ENCODE measurements around the gene ZNHIT2.

Gene ZNHIT2

DNA sequence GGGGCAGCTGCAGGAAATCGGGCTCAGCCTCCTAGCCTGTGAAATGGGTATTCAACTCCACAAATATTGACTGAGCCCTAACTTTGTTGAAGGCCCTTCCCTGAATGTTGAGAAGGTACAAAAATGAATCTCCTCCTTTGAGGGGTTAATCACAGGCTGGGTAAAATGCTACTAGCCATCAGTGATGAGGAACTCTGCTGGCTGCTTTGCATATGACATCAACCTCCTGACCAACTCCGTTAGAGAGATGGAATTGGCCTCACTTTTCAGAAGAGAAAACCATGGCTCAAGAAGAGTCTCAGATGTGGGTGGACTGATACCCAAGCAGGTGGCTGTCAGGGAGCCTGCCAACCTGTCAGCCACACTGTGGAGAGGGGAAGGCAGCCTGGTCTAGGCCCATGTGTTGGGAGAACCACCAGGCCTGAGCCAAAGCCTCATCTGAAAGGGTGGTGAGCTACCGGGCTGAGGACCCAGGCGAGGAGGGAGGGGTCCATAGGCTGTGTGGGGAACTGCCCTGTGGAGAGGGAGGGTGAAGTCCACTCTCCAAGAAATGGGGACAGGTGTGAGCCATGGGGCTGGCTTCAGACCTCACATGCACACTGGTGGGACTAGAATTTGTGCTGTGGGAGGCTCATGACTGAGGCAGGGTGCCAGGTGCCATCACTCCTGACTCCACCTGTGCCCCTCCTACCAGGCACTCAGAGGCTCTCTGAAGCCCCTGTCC lies 45.4 kb downstream of the ZNHIT2 start:
- DNase-seq (ENCODE audit: extremely low spot score): peak; percentile 65
- POLR2A ChIA-PET: no interaction called here
- CTCF ChIA-PET: interaction anchor here (1.0 to 1.3 kb wide), 4 partner anchors 8 to 58 kb away, joined by 3 to 6 read pairs (median 4); partner anchors contain the start of gene ARL2
- TF ChIP-seq, protein P1, sequence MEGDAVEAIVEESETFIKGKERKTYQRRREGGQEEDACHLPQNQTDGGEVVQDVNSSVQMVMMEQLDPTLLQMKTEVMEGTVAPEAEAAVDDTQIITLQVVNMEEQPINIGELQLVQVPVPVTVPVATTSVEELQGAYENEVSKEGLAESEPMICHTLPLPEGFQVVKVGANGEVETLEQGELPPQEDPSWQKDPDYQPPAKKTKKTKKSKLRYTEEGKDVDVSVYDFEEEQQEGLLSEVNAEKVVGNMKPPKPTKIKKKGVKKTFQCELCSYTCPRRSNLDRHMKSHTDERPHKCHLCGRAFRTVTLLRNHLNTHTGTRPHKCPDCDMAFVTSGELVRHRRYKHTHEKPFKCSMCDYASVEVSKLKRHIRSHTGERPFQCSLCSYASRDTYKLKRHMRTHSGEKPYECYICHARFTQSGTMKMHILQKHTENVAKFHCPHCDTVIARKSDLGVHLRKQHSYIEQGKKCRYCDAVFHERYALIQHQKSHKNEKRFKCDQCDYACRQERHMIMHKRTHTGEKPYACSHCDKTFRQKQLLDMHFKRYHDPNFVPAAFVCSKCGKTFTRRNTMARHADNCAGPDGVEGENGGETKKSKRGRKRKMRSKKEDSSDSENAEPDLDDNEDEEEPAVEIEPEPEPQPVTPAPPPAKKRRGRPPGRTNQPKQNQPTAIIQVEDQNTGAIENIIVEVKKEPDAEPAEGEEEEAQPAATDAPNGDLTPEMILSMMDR (IDR thresholded peaks at IDR 0.05; ENCODE audit: control extremely low read depth, extremely low read depth, low read depth, missing control alignments): no peak

DNA sequence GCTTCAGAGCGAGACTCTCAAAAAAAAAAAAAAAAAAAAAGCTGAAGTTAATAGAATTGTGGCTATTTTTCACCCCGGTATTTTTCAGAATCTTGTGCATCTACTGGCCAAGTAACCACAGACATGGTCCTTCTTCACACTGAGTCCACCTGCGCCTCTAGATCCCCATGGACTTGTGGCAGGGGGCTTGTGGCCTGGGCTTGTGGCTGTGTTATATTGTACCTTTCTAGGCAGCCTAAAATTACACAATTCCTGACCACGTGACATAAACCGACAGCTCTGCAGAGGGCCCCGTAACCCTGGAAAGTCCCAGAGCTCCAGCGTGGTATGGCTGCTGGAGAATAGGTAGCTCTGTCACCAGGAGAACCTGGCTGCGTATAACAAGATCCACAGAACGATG lies 48.3 kb downstream of the ZNHIT2 start:
- TF ChIP-seq, protein P1 (IDR thresholded peaks at IDR 0.05; ENCODE audit: control extremely low read depth, extremely low read depth, low read depth, missing control alignments): no peak
- POLR2A ChIA-PET: interaction anchor here (0.6 kb wide), 1 partner anchor 921 kb away, joined by 3 read pairs; no protein-coding TSS in a partner anchor
- CTCF ChIA-PET: interaction anchor here (0.6 to 2.7 kb wide), 5 partner anchors 9 to 225 kb away, joined by 3 to 17 read pairs (median 4); partner anchors contain the start of genes ARL2 and CDC42BPG
- no peak for DNase-seq (ENCODE audit: extremely low spot score)

DNA sequence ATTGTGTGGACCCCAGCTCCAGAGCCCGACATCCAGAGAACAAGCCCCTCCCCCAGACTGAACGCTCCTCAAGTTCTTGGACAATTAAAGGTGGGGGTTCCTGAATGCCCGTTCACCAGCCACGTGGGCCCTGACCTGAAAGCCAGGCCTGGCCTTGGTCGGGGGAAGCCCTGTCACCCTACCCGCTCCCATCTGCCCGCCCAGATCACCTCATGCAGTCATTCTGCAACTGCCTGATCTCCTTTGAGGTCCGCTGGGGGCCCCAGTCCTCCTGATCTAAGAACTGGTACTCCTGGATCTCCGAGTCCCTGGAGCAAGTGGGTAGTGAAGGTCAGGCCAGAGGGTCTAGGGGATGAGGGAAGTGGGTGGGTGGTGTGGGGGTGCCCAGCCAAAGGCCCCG lies 50.1 kb downstream of the ZNHIT2 start:
- POLR2A ChIA-PET: no interaction called here
- CTCF ChIA-PET: no interaction called here
- peak; percentile 67 for DNase-seq (ENCODE audit: extremely low spot score)

GRCh38 chr11:65066805-65067291 lies 50.7 kb downstream of the ZNHIT2 start:
- DNase-seq (ENCODE audit: extremely low spot score): no peak
- TF ChIP-seq, protein P1 (IDR thresholded peaks at IDR 0.05; ENCODE audit: control extremely low read depth, extremely low read depth, low read depth, missing control alignments): no peak
- ChIA-PET CTCF (interaction anchor here (0.9 to 1.3 kb wide), 3 partner anchors 12 to 54 kb away, joined by 3 to 6 read pairs (median 3); no protein-coding TSS in a partner anchor), POLR2A (no interaction called here)

More for the DNA sequence above, 50.1 kb downstream of the ZNHIT2 start:
- TF ChIP-seq, protein P1 (IDR thresholded peaks at IDR 0.05; ENCODE audit: control extremely low read depth, extremely low read depth, low read depth, missing control alignments): no peak

All from GM10248 (cell line).